Measurements from ENCODE around the gene DCN. TPM values are rescaled to one million over a fixed set of nuclear protein-coding genes. Genes with fewer than 3 reads are reported as not detected.
A peak's percentile ranks its signal among the peaks of the same experiment; 100 is the strongest.

DCN gene
- total and polyA plus RNA-seq, 2 donors (not counting 3 experiments of a cell fraction or from before 2014, with no cell fraction given), result 0.42 to 0.43 TPM

DNA sequence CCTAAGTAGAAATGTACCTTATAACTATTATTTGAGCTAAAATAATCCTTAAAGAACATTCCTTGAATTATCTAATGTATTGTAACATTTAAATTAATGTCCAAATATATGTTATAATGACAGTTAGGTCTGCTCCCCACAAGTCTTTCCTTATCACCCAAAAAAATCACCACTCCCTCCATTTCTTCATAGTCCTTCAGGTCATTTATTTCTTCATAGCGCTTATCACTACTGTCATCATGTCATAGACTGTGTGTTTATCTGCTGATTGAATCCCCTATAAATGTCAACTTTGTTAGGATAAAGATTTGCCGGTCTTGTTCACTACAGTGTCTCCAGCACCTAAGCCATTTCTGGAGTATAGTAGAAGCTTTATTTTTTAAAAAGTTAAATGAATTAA lies 83.3 kb downstream of the DCN start:
- H3K4me1 ChIP-seq (ENCODE audit: control insufficient read depth, extremely low read depth, insufficient read depth, low read length), result no peaks in the 10 kb centered on the region
- TF ChIP-seq EZH2 (IDR thresholded peaks at IDR 0.05; ENCODE audit: borderline replicate concordance, low read depth, low read length, severe bottlenecking) (no peak), FOS (IDR thresholded peaks at IDR 0.05; ENCODE audit: borderline replicate concordance, insufficient read depth, low read length) (no peak), POLR2AphosphoS5 (IDR thresholded peaks at IDR 0.05; ENCODE audit: insufficient read depth, low read depth, low read length) (no peak)
- no peak overlapping the region for H2AFZ ChIP-seq (ENCODE audit: low read depth, low read length)
- no peak overlapping the region for H3K4me3 ChIP-seq (replicated peaks in 1 of 3; ENCODE audit: insufficient read depth in 1 of 3, low read depth in 1 of 3, low read length in 3 of 3)
- dilution Hi-C loops (cut with MboI; ENCODE audit: extremely low pct_ligation_motif_present, low sequenced_read_pairs) (no loop called here), intact Hi-C loops (cut with micrococcal nuclease) (no loop called here)
- POLR2A ChIA-PET, result no interaction called here
- no peaks in the 10 kb centered on the region for H3K9me3 ChIP-seq (replicated peaks; ENCODE audit: control insufficient read depth, insufficient read depth, low read length)
- H3K36me3 ChIP-seq (ENCODE audit: control insufficient read depth in 2 of 2, extremely low read depth in 1 of 2, insufficient read depth in 2 of 2, low read length in 2 of 2), result no peaks in the 10 kb centered on the region
- no peaks in the 10 kb centered on the region for H3K79me2 ChIP-seq (ENCODE audit: control insufficient read depth, insufficient read depth, low read length)
- CTCF ChIA-PET, result interaction anchor here (1.3 to 2.6 kb wide), 3 partner anchors 9 to 14 kb away, joined by 3 to 14 read pairs (median 3); no protein-coding TSS in a partner anchor
- no peaks in the 10 kb centered on the region for H4K20me1 ChIP-seq (replicated peaks; ENCODE audit: control insufficient read depth, extremely low read depth, insufficient read depth, low read length)
- H3K4me2 ChIP-seq (ENCODE audit: insufficient read depth, low read length), result no peak overlapping the region
- no peak for FAIRE-seq
- BruUV-seq (replicated peaks), result no TSS peak
- no peaks in the 10 kb centered on the region for H3K9me1 ChIP-seq (replicated peaks; ENCODE audit: control insufficient read depth, extremely low read depth, insufficient read depth, low read length)
- H3K27ac ChIP-seq (ENCODE audit: insufficient read depth, low read depth, low read length), result no peak overlapping the region
- no peak for DNase-seq (ENCODE audit: low read depth, low spot score)
- no peak overlapping the region for H3K9ac ChIP-seq (replicated peaks; ENCODE audit: extremely low read depth, insufficient read depth, low read length)
- no peaks in the 10 kb centered on the region for H3K27me3 ChIP-seq (ENCODE audit: control insufficient read depth in 2 of 2, insufficient read depth in 2 of 2, low read length in 2 of 2)

DNA sequence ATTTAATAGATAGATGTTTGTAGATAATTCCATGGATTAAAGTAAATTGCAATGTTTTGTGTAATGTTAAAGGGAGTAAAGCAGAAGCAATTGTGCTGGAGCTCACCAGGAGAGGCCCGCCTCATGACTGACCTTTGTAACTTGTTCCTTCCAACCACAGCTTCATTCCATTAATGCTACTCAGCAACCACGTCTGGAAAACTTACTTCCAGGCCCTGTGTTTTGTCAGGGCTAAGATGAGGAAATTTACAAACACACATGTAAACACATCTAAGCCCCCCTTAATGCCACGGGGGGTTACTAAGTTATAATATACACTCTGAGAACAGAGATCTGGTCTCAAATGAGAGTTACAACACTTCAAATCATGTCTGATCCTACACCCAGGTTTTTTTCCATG lies 83.7 kb downstream of the DCN start:
- Histone ChIP-seq H3K4me1 (ENCODE audit: control insufficient read depth, extremely low read depth, insufficient read depth, low read length) (no peaks in the 10 kb centered on the region), H3K9ac (replicated peaks; ENCODE audit: extremely low read depth, insufficient read depth, low read length) (no peak overlapping the region), H3K27ac (ENCODE audit: insufficient read depth, low read depth, low read length) (no peak overlapping the region), H4K20me1 (replicated peaks; ENCODE audit: control insufficient read depth, extremely low read depth, insufficient read depth, low read length) (no peaks in the 10 kb centered on the region), H3K36me3 (ENCODE audit: control insufficient read depth in 2 of 2, extremely low read depth in 1 of 2, insufficient read depth in 2 of 2, low read length in 2 of 2) (no peaks in the 10 kb centered on the region), H3K4me3 (replicated peaks in 1 of 3; ENCODE audit: insufficient read depth in 1 of 3, low read depth in 1 of 3, low read length in 3 of 3) (no peak overlapping the region), H3K9me3 (replicated peaks; ENCODE audit: control insufficient read depth, insufficient read depth, low read length) (no peaks in the 10 kb centered on the region), H2AFZ (ENCODE audit: low read depth, low read length) (peak overlapping the region; percentile 51), H3K27me3 (ENCODE audit: control insufficient read depth in 2 of 2, insufficient read depth in 2 of 2, low read length in 2 of 2) (no peaks in the 10 kb centered on the region), H3K4me2 (ENCODE audit: insufficient read depth, low read length) (no peak overlapping the region), H3K79me2 (ENCODE audit: control insufficient read depth, insufficient read depth, low read length) (no peaks in the 10 kb centered on the region), H3K9me1 (replicated peaks; ENCODE audit: control insufficient read depth, extremely low read depth, insufficient read depth, low read length) (no peaks in the 10 kb centered on the region)
- no peak for TF ChIP-seq MYC (IDR thresholded peaks at IDR 0.05; ENCODE audit: low read depth, low read length)
- ChIA-PET CTCF (interaction anchor here (1.3 to 2.6 kb wide), 3 partner anchors 10 to 14 kb away, joined by 3 to 14 read pairs (median 3); no protein-coding TSS in a partner anchor), POLR2A (no interaction called here)
- DNase-seq (ENCODE audit: low read depth, low spot score), result no peak
- dilution Hi-C loops (cut with MboI; ENCODE audit: extremely low pct_ligation_motif_present, low sequenced_read_pairs) (no loop called here), intact Hi-C loops (cut with micrococcal nuclease) (no loop called here)
- BruUV-seq (replicated peaks), result no TSS peak
- no peak for FAIRE-seq
